WI38 (cell line): ENCODE results near the gene SLC40A1.

Source experiments
- H3K4me3 ChIP-seq: 2 replicates; pipeline ENCODE4 v1.5.1; 2011; ENCODE audit warnings: low read depth, mild to moderate bottlenecking, control low read depth, low read length
- CTCF ChIP-seq: IDR thresholded peaks from 2 replicates; pipeline ENCODE4 v1.5.1; 2012; ENCODE audit warnings: low read depth, mild to moderate bottlenecking, control low read depth, low read length

Gene SLC40A1

GRCh38 chr2:189561371-189562038 is 19.1 kb downstream of the SLC40A1 start:
- TF ChIP-seq CTCF = no peak

GRCh38 chr2:189560273-189560586 is 20.4 kb downstream of the SLC40A1 start:
- TF ChIP-seq CTCF = no peak
- no peak overlapping the region for H3K4me3 ChIP-seq

More at GRCh38 chr2:189561371-189562038, 19.1 kb downstream of the SLC40A1 start:
- no peak overlapping the region for H3K4me3 ChIP-seq

- H3K4me3 ChIP-seq = no peak overlapping the region
- TF ChIP-seq CTCF = no peak
These were observed 20.9 kb downstream of the SLC40A1 start for GRCh38 chr2:189559579-189560272.

GRCh38 chr2:189558516-189559272 is 21.9 kb downstream of the SLC40A1 start:
- no peak overlapping the region for H3K4me3 ChIP-seq
- no peak for TF ChIP-seq CTCF

- no peak overlapping the region for H3K4me3 ChIP-seq
- TF ChIP-seq CTCF = no peak
These were observed 23.2 kb downstream of the SLC40A1 start for GRCh38 chr2:189557373-189557772.

- TF ChIP-seq CTCF = no peak
These were observed 24.1 kb downstream of the SLC40A1 start for GRCh38 chr2:189556526-189556925.

GRCh38 chr2:189555232-189555631 is 25.4 kb downstream of the SLC40A1 start:
- no peak for TF ChIP-seq CTCF
- no peak overlapping the region for H3K4me3 ChIP-seq

More at GRCh38 chr2:189556526-189556925, 24.1 kb downstream of the SLC40A1 start:
- H3K4me3 ChIP-seq = no peak overlapping the region
